ENCODE measurements around the gene FAM219B.
"Not testable (repeated sequence)": the region's sequence is repeated elsewhere in the genome, so short reads cannot be mapped to it uniquely, and the experiment has no call there.

FAM219B gene

DNA sequence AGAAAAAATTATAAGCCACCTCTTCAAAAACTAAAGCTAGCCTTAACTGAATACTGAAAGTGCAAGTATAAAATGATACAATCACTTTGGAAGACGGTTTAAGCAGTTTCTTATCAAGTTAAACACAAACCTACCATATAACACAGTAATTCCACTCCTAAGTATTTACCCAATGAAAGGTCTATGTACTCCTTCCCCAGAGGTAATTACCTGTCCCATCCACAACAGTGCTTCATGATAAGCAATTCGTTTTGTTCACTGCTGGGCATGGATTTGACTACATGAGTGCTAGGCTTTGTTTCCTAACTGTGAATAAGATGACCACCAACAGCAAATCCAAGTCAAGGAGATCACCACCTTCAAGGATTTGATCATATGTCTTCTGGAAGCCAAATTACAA lies 26.9 kb upstream of the FAM219B start:
- no peak for TF ChIP-seq TAF1 (IDR thresholded peaks at IDR 0.05; ENCODE audit: low read depth, low read length)
- no peak for TF ChIP-seq POLR2A (IDR thresholded peaks at IDR 0.05; ENCODE audit: low read depth, low read length)
- TF ChIP-seq SPI1 (IDR thresholded peaks at IDR 0.05; ENCODE audit: low read depth, low read length) = no peak
- no peak for TF ChIP-seq POLR2AphosphoS5 (IDR thresholded peaks at IDR 0.05; ENCODE audit: low read depth, low read length)
- no peak for TF ChIP-seq POU2F2 (IDR thresholded peaks at IDR 0.05; ENCODE audit: low read depth, low read length)
- TF ChIP-seq PAX5 (IDR thresholded peaks at IDR 0.05; ENCODE audit: insufficient read depth, low read length, severe bottlenecking) = no peak
- DNase-seq (ENCODE audit: insufficient read length, low spot score) (no peak), FAIRE-seq (no peak)

DNA sequence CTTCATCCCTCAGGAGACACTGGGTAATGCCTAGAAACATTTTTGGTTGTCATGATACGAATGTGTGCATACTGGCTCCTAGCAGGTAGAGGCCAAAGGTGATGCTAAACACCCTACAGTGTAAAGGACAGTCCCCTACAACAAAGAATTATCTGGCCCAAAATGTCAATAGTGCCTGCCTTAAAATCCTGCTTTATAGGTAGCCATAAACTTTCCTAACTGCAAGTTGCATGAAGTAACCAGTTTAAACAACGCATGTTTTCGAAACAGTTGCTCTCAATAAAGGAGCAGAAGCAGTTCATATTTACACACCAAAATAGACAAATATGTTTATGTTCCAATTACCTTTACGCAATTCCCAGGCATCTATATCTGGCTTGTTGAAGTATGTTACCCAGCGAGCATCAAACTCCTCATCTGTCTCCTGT lies 22.1 kb upstream of the FAM219B start:
- FAIRE-seq (no peak), DNase-seq (ENCODE audit: insufficient read length, low spot score) (no peak)
- TF ChIP-seq SPI1 (IDR thresholded peaks at IDR 0.05; ENCODE audit: low read depth, low read length) (no peak), PAX5 (IDR thresholded peaks at IDR 0.05; ENCODE audit: insufficient read depth, low read length, severe bottlenecking) (no peak), POU2F2 (IDR thresholded peaks at IDR 0.05; ENCODE audit: low read depth, low read length) (no peak), POLR2A (IDR thresholded peaks at IDR 0.05; ENCODE audit: low read depth, low read length) (no peak), POLR2AphosphoS5 (IDR thresholded peaks at IDR 0.05; ENCODE audit: low read depth, low read length) (no peak), TAF1 (IDR thresholded peaks at IDR 0.05; ENCODE audit: low read depth, low read length) (no peak)

DNA sequence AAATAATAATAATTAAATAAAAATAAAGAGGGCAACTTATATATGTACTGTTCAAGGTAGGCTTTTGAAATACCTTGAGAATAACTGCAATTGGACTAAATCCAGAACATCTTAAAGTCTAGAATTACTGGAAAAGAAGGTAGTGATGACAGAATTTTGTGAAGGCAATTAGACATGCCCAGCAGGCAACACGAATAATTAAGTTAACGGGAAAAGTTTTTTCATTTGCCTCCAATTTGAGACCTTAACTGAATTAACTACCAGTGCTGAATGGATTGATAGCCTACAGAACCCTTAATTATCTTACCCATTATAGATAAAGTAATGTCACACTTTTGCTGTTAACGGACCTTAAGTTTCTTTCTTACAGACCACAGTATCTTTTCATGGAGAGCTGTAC lies 17.9 kb upstream of the FAM219B start:
- no peak for FAIRE-seq
- DNase-seq (ENCODE audit: insufficient read length, low spot score) = no peak
- TF ChIP-seq POLR2AphosphoS5 (IDR thresholded peaks at IDR 0.05; ENCODE audit: low read depth, low read length) (no peak), POLR2A (IDR thresholded peaks at IDR 0.05; ENCODE audit: low read depth, low read length) (no peak), SPI1 (IDR thresholded peaks at IDR 0.05; ENCODE audit: low read depth, low read length) (no peak), POU2F2 (IDR thresholded peaks at IDR 0.05; ENCODE audit: low read depth, low read length) (no peak), TAF1 (IDR thresholded peaks at IDR 0.05; ENCODE audit: low read depth, low read length) (no peak), PAX5 (IDR thresholded peaks at IDR 0.05; ENCODE audit: insufficient read depth, low read length, severe bottlenecking) (no peak)

- TF ChIP-seq SPI1 (IDR thresholded peaks at IDR 0.05; ENCODE audit: low read depth, low read length) = no peak
- DNase-seq (ENCODE audit: insufficient read length, low spot score) (no peak), FAIRE-seq (no peak)
Measured at GRCh38 chr15:74920456-74920855, 13.8 kb upstream of the FAM219B start.

DNA sequence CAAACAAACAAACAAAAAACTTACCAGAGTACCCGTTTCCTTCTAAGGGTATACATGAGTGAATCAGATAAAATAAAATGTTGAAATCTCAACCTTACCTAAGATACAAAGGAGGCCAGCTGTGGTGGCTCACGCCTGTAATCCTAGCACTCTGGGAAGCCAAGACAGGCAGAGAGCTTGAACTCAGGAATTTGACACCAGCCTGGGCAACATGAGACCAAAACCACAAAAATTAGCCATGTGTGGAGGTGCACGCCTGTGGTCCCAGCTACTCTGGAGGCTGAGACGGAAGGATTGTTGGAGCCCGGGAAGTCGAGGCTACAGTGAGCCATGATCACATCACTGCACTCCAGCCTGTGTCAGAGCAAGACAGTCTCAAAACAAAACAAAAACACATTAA lies 11.0 kb upstream of the FAM219B start:
- no peak for DNase-seq (ENCODE audit: insufficient read length, low spot score)
- no peak for FAIRE-seq
- TF ChIP-seq POLR2A (IDR thresholded peaks at IDR 0.05; ENCODE audit: low read depth, low read length) = no peak
- TF ChIP-seq TAF1 (IDR thresholded peaks at IDR 0.05; ENCODE audit: low read depth, low read length) = no peak
- TF ChIP-seq POU2F2 (IDR thresholded peaks at IDR 0.05; ENCODE audit: low read depth, low read length) = no peak
- TF ChIP-seq PAX5 (IDR thresholded peaks at IDR 0.05; ENCODE audit: insufficient read depth, low read length, severe bottlenecking) = no peak
- TF ChIP-seq POLR2AphosphoS5 (IDR thresholded peaks at IDR 0.05; ENCODE audit: low read depth, low read length) = no peak
- TF ChIP-seq SPI1 (IDR thresholded peaks at IDR 0.05; ENCODE audit: low read depth, low read length) = no peak

- not testable (repeated sequence) for FAIRE-seq; DNase-seq (ENCODE audit: insufficient read length, low spot score)
Measured at GRCh38 chr15:74913799-74914198, 7.1 kb upstream of the FAM219B start.

- DNase-seq (ENCODE audit: insufficient read length, low spot score) (no peak), FAIRE-seq (no peak)
- TF ChIP-seq TAF1 (IDR thresholded peaks at IDR 0.05; ENCODE audit: low read depth, low read length) (no peak), POLR2AphosphoS5 (IDR thresholded peaks at IDR 0.05; ENCODE audit: low read depth, low read length) (no peak), POU2F2 (IDR thresholded peaks at IDR 0.05; ENCODE audit: low read depth, low read length) (no peak), POLR2A (IDR thresholded peaks at IDR 0.05; ENCODE audit: low read depth, low read length) (no peak), PAX5 (IDR thresholded peaks at IDR 0.05; ENCODE audit: insufficient read depth, low read length, severe bottlenecking) (no peak), SPI1 (IDR thresholded peaks at IDR 0.05; ENCODE audit: low read depth, low read length) (no peak)
Measured at GRCh38 chr15:74913041-74913440, 6.4 kb upstream of the FAM219B start.

- DNase-seq (ENCODE audit: insufficient read length, low spot score) (no peak), FAIRE-seq (no peak)
- TF ChIP-seq SPI1 (IDR thresholded peaks at IDR 0.05; ENCODE audit: low read depth, low read length) (no peak), POLR2A (IDR thresholded peaks at IDR 0.05; ENCODE audit: low read depth, low read length) (no peak), POLR2AphosphoS5 (IDR thresholded peaks at IDR 0.05; ENCODE audit: low read depth, low read length) (no peak), TAF1 (IDR thresholded peaks at IDR 0.05; ENCODE audit: low read depth, low read length) (no peak)
Measured at GRCh38 chr15:74908635-74909034, 2.0 kb upstream of the FAM219B start.

DNA sequence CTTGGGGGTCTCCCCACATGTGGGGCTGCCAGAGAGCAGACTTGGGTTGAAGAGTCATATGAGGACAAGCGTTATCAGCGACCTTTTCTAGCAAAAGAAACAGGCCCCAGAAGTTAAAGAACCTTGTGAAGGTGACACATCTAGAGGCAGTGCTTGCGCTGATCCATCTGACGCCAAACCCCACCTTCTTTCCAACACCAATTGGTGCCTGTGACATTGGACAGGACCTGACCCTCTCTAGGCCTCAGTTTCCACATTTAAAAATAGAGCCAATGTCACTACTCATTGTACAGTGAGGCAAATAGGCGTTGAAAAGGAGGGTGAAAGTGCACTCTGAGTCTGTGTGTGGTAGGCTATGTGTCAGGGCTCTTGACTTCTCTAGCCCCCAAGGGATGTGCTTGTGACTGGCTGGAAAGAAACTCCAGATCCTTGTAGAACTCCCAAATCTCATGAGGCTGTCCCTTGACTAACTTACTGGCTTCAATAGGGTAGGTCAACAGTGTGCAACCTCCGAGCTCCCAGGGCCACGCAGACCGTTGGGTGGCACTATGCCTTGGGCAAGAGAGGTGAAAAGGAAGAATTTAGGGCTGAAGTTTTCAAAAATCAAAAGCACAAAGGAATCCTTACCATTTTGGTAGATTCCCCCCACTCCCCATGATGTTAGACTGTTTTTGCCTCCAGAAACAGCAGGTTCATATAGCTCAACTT lies 666 bp upstream of the FAM219B start:
- no peak for TF ChIP-seq TAF1 (IDR thresholded peaks at IDR 0.05; ENCODE audit: low read depth, low read length)
- no peak for TF ChIP-seq POU2F2 (IDR thresholded peaks at IDR 0.05; ENCODE audit: low read depth, low read length)
- no peak for TF ChIP-seq POLR2A (IDR thresholded peaks at IDR 0.05; ENCODE audit: low read depth, low read length)
- TF ChIP-seq POLR2AphosphoS5 (IDR thresholded peaks at IDR 0.05; ENCODE audit: low read depth, low read length) = no peak
- no peak for TF ChIP-seq SPI1 (IDR thresholded peaks at IDR 0.05; ENCODE audit: low read depth, low read length)
- TF ChIP-seq PAX5 (IDR thresholded peaks at IDR 0.05; ENCODE audit: insufficient read depth, low read length, severe bottlenecking) = no peak
- FAIRE-seq (no peak), DNase-seq (ENCODE audit: insufficient read length, low spot score) (no peak)

- DNase-seq (ENCODE audit: insufficient read length, low spot score) = no peak
- TF ChIP-seq TAF1 (IDR thresholded peaks at IDR 0.05; ENCODE audit: low read depth, low read length) = no peak
- no peak for TF ChIP-seq POLR2A (IDR thresholded peaks at IDR 0.05; ENCODE audit: low read depth, low read length)
- no peak for TF ChIP-seq PAX5 (IDR thresholded peaks at IDR 0.05; ENCODE audit: insufficient read depth, low read length, severe bottlenecking)
- no peak for TF ChIP-seq POU2F2 (IDR thresholded peaks at IDR 0.05; ENCODE audit: low read depth, low read length)
- FAIRE-seq = no peak
Measured at GRCh38 chr15:74906067-74906449, 593 bp downstream of the FAM219B start.
